Hematopoietic multipotent progenitor cell treated with erythropoietin and hydrocortisone succinate and interleukin-3 and kit ligand, for 4 days (in vitro differentiated cells): Measurements from ENCODE around the gene PRPF18.

Experiments used
- DNase-seq: peaks from one replicate; pipeline ENCODE4 v3.0.0-alpha.2; 2015

The PRPF18 gene

DNA sequence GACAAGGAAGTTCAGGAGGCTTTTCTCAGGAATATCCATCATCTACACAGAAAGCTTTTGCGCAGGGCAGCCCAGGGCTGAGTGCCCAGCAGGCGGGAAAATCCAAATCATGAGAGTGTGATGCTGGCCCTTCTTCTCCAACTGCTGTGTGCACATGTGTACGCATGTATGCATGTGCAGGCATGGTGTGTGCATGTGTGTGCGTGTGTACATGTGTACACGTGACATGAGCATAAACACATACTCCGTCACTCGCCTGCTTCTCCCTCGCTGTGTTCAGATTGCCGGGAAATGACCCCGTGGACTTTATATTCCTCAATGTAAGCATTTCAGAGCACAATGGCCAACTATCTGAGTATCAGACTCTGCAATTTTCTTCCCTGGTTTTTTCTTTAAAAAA is 85.1 kb downstream of the PRPF18 start:
- DNase-seq: no peak

- DNase-seq: no peak
Observed at GRCh38 chr10:13672548-13672947, 85.8 kb downstream of the PRPF18 start.

DNA sequence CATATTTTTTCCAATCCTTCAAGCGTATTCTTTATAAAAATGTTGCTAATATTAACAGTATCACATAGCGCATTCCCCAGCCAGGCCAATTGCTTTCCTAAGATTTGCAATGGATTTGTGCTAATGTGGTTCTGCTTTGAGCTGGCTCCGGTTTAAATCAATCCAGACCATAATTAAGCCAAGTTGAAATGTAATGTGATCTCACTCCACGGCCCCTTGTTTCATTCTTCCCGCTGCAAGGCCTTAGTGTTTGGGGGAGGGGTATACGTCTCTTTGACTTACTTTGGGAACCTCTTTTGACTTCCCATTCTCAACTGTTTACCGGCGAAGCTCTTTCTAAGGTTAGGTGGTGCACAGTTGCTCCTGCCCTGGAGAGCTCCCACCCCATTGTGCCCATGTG is 86.4 kb downstream of the PRPF18 start:
- no peak for DNase-seq

- no peak for DNase-seq
Observed at GRCh38 chr10:13674645-13675588, 88.2 kb downstream of the PRPF18 start.

GRCh38 chr10:13678101-13678843 is 91.5 kb downstream of the PRPF18 start:
- no peak for DNase-seq
